Liver (tissue), 3 donors: Measurements from ENCODE around the gene PHB1.

Experiments used
- CTCF ChIP-seq: fragments of 150-350 bp; IDR thresholded peaks from 2 replicates; pipeline ENCODE4 v1.5.1; 2017; ENCODE audit warnings: improper control_type of control experiment, low read depth, low read length; ENCODE audit not compliant: missing input control
- FOXA1 ChIP-seq: IDR thresholded peaks from 2 replicates; pipeline ENCODE4 v1.6.1; 2016; ENCODE audit warnings: antibody characterized with exemption
- GABPA ChIP-seq, 2 donors: IDR thresholded peaks in 1 of 2; conservative IDR thresholded peaks in 1 of 2; 2 replicates each; pipeline ENCODE4 v1.6.1; 2016; ENCODE audit warnings: antibody characterized with exemption in 2 of 2, mild to moderate bottlenecking in 1 of 2, moderate library complexity in 1 of 2
- JUND ChIP-seq, 2 donors: IDR thresholded peaks; 2 replicates each; pipeline ENCODE4 v1.6.1; 2016; ENCODE audit warnings: antibody characterized with exemption in 2 of 2
- RXRA ChIP-seq, 2 donors: IDR thresholded peaks; 2 replicates each; pipeline ENCODE4 v1.6.1; 2017 to 2018; ENCODE audit warnings: antibody characterized with exemption in 2 of 2, mild to moderate bottlenecking in 1 of 2
- SP1 ChIP-seq: IDR thresholded peaks from 2 replicates; pipeline ENCODE4 v1.6.1; 2018; ENCODE audit warnings: antibody characterized with exemption, mild to moderate bottlenecking
- TAF1 ChIP-seq: conservative IDR thresholded peaks from 2 replicates; pipeline ENCODE4 v1.6.1; 2016; ENCODE audit warnings: antibody characterized with exemption, mild to moderate bottlenecking
- donor health status: healthy.
- donor health status: healthy.

- TF ChIP-seq CTCF (no peak), JUND (IDR thresholded peaks at IDR 0.05) (no peak), GABPA (IDR thresholded peaks at IDR 0.05 in 1 of 2, conservative IDR thresholded peaks at IDR 0.05 in 1 of 2) (no peak), SP1 (no peak), RXRA (IDR thresholded peaks at IDR 0.05) (no peak), TAF1 (no peak), FOXA1 (no peak)
Observed at GRCh38 chr17:49402706-49403105, 12.0 kb downstream of the PHB1 start.
